ENCODE results near the gene TNIK. TPM values are rescaled to one million over a fixed set of nuclear protein-coding genes. Genes with fewer than 3 reads are reported as not detected.
"Not testable (repeated sequence)": the region's sequence is repeated elsewhere in the genome, so short reads cannot be mapped to it uniquely, and the experiment has no call there.

Gene TNIK
- total RNA-seq, 1 donor from 2014 or later: 9.3 TPM

- no peak overlapping the region for H3K4me3 Mint-ChIP-seq
- peaks cover 19% of the 10 kb centered on the region for H3K4me1 Mint-ChIP-seq
- no peak overlapping the region for H3K27ac Mint-ChIP-seq
- TF ChIP-seq CTCF (IDR thresholded peaks at IDR 0.05; ENCODE audit: unreplicated experiment): no peak
- no peaks in the 10 kb centered on the region for H3K27me3 Mint-ChIP-seq (ENCODE audit: low read depth)
- peaks cover 7% of the 10 kb centered on the region for H3K36me3 Mint-ChIP-seq
- no peak for DNase-seq (ENCODE audit: low spot score in 2 of 2, unreplicated experiment in 2 of 2)
- peaks cover 12% of the 10 kb centered on the region for H3K9me3 Mint-ChIP-seq
These were observed 150.3 kb downstream of the TNIK start for GRCh38 chr3:171309906-171310359.

GRCh38 chr3:171307988-171308387 is 152.2 kb downstream of the TNIK start:
- peaks cover 20% of the 10 kb centered on the region for H3K4me1 Mint-ChIP-seq
- peaks cover 19% of the 10 kb centered on the region for H3K9me3 Mint-ChIP-seq
- TF ChIP-seq CTCF (IDR thresholded peaks at IDR 0.05; ENCODE audit: unreplicated experiment): no peak
- no peak overlapping the region for H3K27ac Mint-ChIP-seq
- no peaks in the 10 kb centered on the region for H3K27me3 Mint-ChIP-seq (ENCODE audit: low read depth)
- H3K4me3 Mint-ChIP-seq: no peak overlapping the region
- no peak for DNase-seq (ENCODE audit: low spot score in 2 of 2, unreplicated experiment in 2 of 2)
- peaks cover 11% of the 10 kb centered on the region for H3K36me3 Mint-ChIP-seq

- no peak overlapping the region for H3K27ac Mint-ChIP-seq
- H3K4me3 Mint-ChIP-seq: no peak overlapping the region
These were observed 153.1 kb downstream of the TNIK start for GRCh38 chr3:171307046-171307585.

GRCh38 chr3:171306631-171307030 is 153.6 kb downstream of the TNIK start:
- no peaks in the 10 kb centered on the region for H3K27me3 Mint-ChIP-seq (ENCODE audit: low read depth)
- no peak overlapping the region for H3K4me3 Mint-ChIP-seq
- no peak for DNase-seq (ENCODE audit: low spot score in 2 of 2, unreplicated experiment in 2 of 2)
- peaks cover 11% of the 10 kb centered on the region for H3K36me3 Mint-ChIP-seq
- no peak overlapping the region for H3K27ac Mint-ChIP-seq
- peaks cover 19% of the 10 kb centered on the region for H3K9me3 Mint-ChIP-seq
- peaks cover 17% of the 10 kb centered on the region for H3K4me1 Mint-ChIP-seq
- no peak for TF ChIP-seq CTCF (IDR thresholded peaks at IDR 0.05; ENCODE audit: unreplicated experiment)

More at GRCh38 chr3:171307046-171307585, 153.1 kb downstream of the TNIK start:
- DNase-seq (ENCODE audit: low spot score in 2 of 2, unreplicated experiment in 2 of 2): no peak
- Mint-ChIP-seq H3K27me3 (ENCODE audit: low read depth) (no peaks in the 10 kb centered on the region), H3K9me3 (peaks cover 19% of the 10 kb centered on the region), H3K36me3 (peaks cover 11% of the 10 kb centered on the region), H3K4me1 (peaks cover 20% of the 10 kb centered on the region)
- no peak for TF ChIP-seq CTCF (IDR thresholded peaks at IDR 0.05; ENCODE audit: unreplicated experiment)

GRCh38 chr3:171305823-171306222 is 154.4 kb downstream of the TNIK start:
- Mint-ChIP-seq H3K9me3 (peaks cover 19% of the 10 kb centered on the region), H3K4me1 (peaks cover 15% of the 10 kb centered on the region), H3K36me3 (peaks cover 11% of the 10 kb centered on the region)
- DNase-seq (ENCODE audit: low spot score in 2 of 2, unreplicated experiment in 2 of 2); H3K27ac Mint-ChIP-seq; H3K4me3 Mint-ChIP-seq; H3K27me3 Mint-ChIP-seq (ENCODE audit: low read depth): not testable (repeated sequence)

GRCh38 chr3:171304498-171304897 is 155.7 kb downstream of the TNIK start:
- not testable (repeated sequence) for H3K27me3 Mint-ChIP-seq (ENCODE audit: low read depth); DNase-seq (ENCODE audit: low spot score in 2 of 2, unreplicated experiment in 2 of 2); H3K27ac Mint-ChIP-seq; H3K4me3 Mint-ChIP-seq
- Mint-ChIP-seq H3K9me3 (peaks cover 22% of the 10 kb centered on the region), H3K36me3 (peaks cover 11% of the 10 kb centered on the region), H3K4me1 (peaks cover 10% of the 10 kb centered on the region)

GRCh38 chr3:171304017-171304416 is 156.2 kb downstream of the TNIK start:
- H3K4me1 Mint-ChIP-seq: peaks cover 10% of the 10 kb centered on the region
- H3K4me3 Mint-ChIP-seq; H3K27ac Mint-ChIP-seq; DNase-seq (ENCODE audit: low spot score in 2 of 2, unreplicated experiment in 2 of 2); H3K27me3 Mint-ChIP-seq (ENCODE audit: low read depth): not testable (repeated sequence)
- H3K36me3 Mint-ChIP-seq: peaks cover 11% of the 10 kb centered on the region
- H3K9me3 Mint-ChIP-seq: peaks cover 26% of the 10 kb centered on the region

Data from mesothelial cell of epicardium (in vitro differentiated cells).